Measurements from ENCODE around the gene MED27. TPM values are rescaled to one million over a fixed set of nuclear protein-coding genes. Genes with fewer than 3 reads are reported as not detected.

Gene MED27
- total and polyA plus RNA-seq, 2 experiments from 2014 or later: 17.2 to 32.1 TPM

- DNase-seq (ENCODE audit: low spot score): no peak
- 62% methylated on average over 5 of the region's 5 CpGs for WGBS (ENCODE audit: low lambda C conversion rate, missing lambda C conversion rate)
- Histone ChIP-seq H3K9me2 (replicated peaks; ENCODE audit: insufficient read depth) (no peaks in the 10 kb centered on the region), H4K20me1 (ENCODE audit: insufficient read depth, poor library complexity, severe bottlenecking) (peaks cover 4% of the 10 kb centered on the region), H3K4me3 (no peak overlapping the region), H3K4me1 (ENCODE audit: insufficient read depth) (no peaks in the 10 kb centered on the region), H3K79me2 (no peaks in the 10 kb centered on the region), H3K27me3 (no peaks in the 10 kb centered on the region), H3K4me2 (no peak overlapping the region), H3K9me3 (ENCODE audit: low read depth) (no peaks in the 10 kb centered on the region), H2AFZ (no peak overlapping the region), H3K27ac (no peak overlapping the region), H3K36me3 (replicated peaks; ENCODE audit: insufficient read depth, low read depth) (no peaks in the 10 kb centered on the region)
- no peak for TF ChIP-seq EZH2phosphoT487 (IDR thresholded peaks at IDR 0.05; ENCODE audit: low read depth, severe bottlenecking, unreplicated experiment)
- no peak for TF ChIP-seq EZH2 (IDR thresholded peaks at IDR 0.05; ENCODE audit: borderline replicate concordance)
- TF ChIP-seq CTCF (IDR thresholded peaks at IDR 0.05; ENCODE audit: poor library complexity): no peak
Observed at GRCh38 chr9:131987232-131987631, 92.4 kb downstream of the MED27 start.

GRCh38 chr9:131986576-131986975 is 93.1 kb downstream of the MED27 start:
- DNase-seq (ENCODE audit: low spot score): no peak
- Histone ChIP-seq H3K4me2 (no peak overlapping the region), H3K4me1 (ENCODE audit: insufficient read depth) (no peaks in the 10 kb centered on the region), H3K27ac (no peak overlapping the region), H2AFZ (no peak overlapping the region), H3K4me3 (no peak overlapping the region), H4K20me1 (ENCODE audit: insufficient read depth, poor library complexity, severe bottlenecking) (peaks cover 4% of the 10 kb centered on the region), H3K27me3 (no peaks in the 10 kb centered on the region), H3K9me2 (replicated peaks; ENCODE audit: insufficient read depth) (no peaks in the 10 kb centered on the region), H3K79me2 (no peaks in the 10 kb centered on the region), H3K9me3 (ENCODE audit: low read depth) (no peaks in the 10 kb centered on the region), H3K36me3 (replicated peaks; ENCODE audit: insufficient read depth, low read depth) (no peaks in the 10 kb centered on the region)
- no peak for TF ChIP-seq CTCF (IDR thresholded peaks at IDR 0.05; ENCODE audit: poor library complexity)
- TF ChIP-seq EZH2phosphoT487 (IDR thresholded peaks at IDR 0.05; ENCODE audit: low read depth, severe bottlenecking, unreplicated experiment): no peak
- no peak for TF ChIP-seq EZH2 (IDR thresholded peaks at IDR 0.05; ENCODE audit: borderline replicate concordance)
- 89% methylated on average over 4 of the region's 4 CpGs for WGBS (ENCODE audit: low lambda C conversion rate, missing lambda C conversion rate)

- no peaks in the 10 kb centered on the region for H3K9me3 ChIP-seq (ENCODE audit: low read depth)
- TF ChIP-seq EZH2 (IDR thresholded peaks at IDR 0.05; ENCODE audit: borderline replicate concordance): no peak
- TF ChIP-seq EZH2phosphoT487 (IDR thresholded peaks at IDR 0.05; ENCODE audit: low read depth, severe bottlenecking, unreplicated experiment): no peak
- TF ChIP-seq CTCF (IDR thresholded peaks at IDR 0.05; ENCODE audit: poor library complexity): no peak
- 91% methylated on average over 3 of the region's 3 CpGs for WGBS (ENCODE audit: low lambda C conversion rate, missing lambda C conversion rate)
- H3K9me2 ChIP-seq (replicated peaks; ENCODE audit: insufficient read depth): no peaks in the 10 kb centered on the region
- no peak overlapping the region for H2AFZ ChIP-seq
- no peak overlapping the region for H3K27ac ChIP-seq
- no peaks in the 10 kb centered on the region for H3K79me2 ChIP-seq
- no peak for DNase-seq (ENCODE audit: low spot score)
- H3K4me3 ChIP-seq: no peak overlapping the region
- H3K4me2 ChIP-seq: no peak overlapping the region
- H3K4me1 ChIP-seq (ENCODE audit: insufficient read depth): no peaks in the 10 kb centered on the region
- peaks cover under 1% of the 10 kb centered on the region for H4K20me1 ChIP-seq (ENCODE audit: insufficient read depth, poor library complexity, severe bottlenecking)
- no peaks in the 10 kb centered on the region for H3K36me3 ChIP-seq (replicated peaks; ENCODE audit: insufficient read depth, low read depth)
- H3K27me3 ChIP-seq: no peaks in the 10 kb centered on the region
Observed at GRCh38 chr9:131986089-131986488, 93.6 kb downstream of the MED27 start.

GRCh38 chr9:131984564-131984963 is 95.1 kb downstream of the MED27 start:
- Histone ChIP-seq H3K9me2 (replicated peaks; ENCODE audit: insufficient read depth) (no peaks in the 10 kb centered on the region), H3K9me3 (ENCODE audit: low read depth) (no peaks in the 10 kb centered on the region), H3K4me2 (no peak overlapping the region), H2AFZ (no peak overlapping the region), H3K36me3 (replicated peaks; ENCODE audit: insufficient read depth, low read depth) (no peaks in the 10 kb centered on the region), H3K4me3 (no peak overlapping the region), H3K79me2 (no peaks in the 10 kb centered on the region), H3K4me1 (ENCODE audit: insufficient read depth) (peaks cover 7% of the 10 kb centered on the region), H3K27me3 (no peaks in the 10 kb centered on the region), H4K20me1 (ENCODE audit: insufficient read depth, poor library complexity, severe bottlenecking) (no peaks in the 10 kb centered on the region), H3K27ac (no peak overlapping the region)
- no peak for DNase-seq (ENCODE audit: low spot score)
- TF ChIP-seq EZH2phosphoT487 (IDR thresholded peaks at IDR 0.05; ENCODE audit: low read depth, severe bottlenecking, unreplicated experiment) (no peak), EZH2 (IDR thresholded peaks at IDR 0.05; ENCODE audit: borderline replicate concordance) (no peak), CTCF (IDR thresholded peaks at IDR 0.05; ENCODE audit: poor library complexity) (no peak)
- WGBS (ENCODE audit: low lambda C conversion rate, missing lambda C conversion rate): 89% methylated on average over 1 of the region's 1 CpG

Data from hepatocyte (in vitro differentiated cells).